Mesendoderm (in vitro differentiated cells): ENCODE measurements around the gene APBB2.

Source experiments
- DNase-seq: peaks from one replicate; pipeline ENCODE4 v3.0.0; 2013
- H2AK5ac ChIP-seq: 2 replicates; pipeline ENCODE4 v1.6.1; 2013; ENCODE audit warnings: low read length, inconsistent platforms
- H2BK120ac ChIP-seq: 2 replicates; pipeline ENCODE4 v1.6.1; 2013; ENCODE audit warnings: low read depth, mild to moderate bottlenecking, low read length, moderate library complexity, mixed read lengths
- H2BK15ac ChIP-seq: replicated peaks from 2 replicates; pipeline ENCODE4 v1.6.1; 2013; ENCODE audit warnings: low read depth, mild to moderate bottlenecking, moderate library complexity
- H2BK5ac ChIP-seq: 2 replicates; pipeline ENCODE4 v1.6.1; 2013; ENCODE audit warnings: low read length, inconsistent platforms
- H3K18ac ChIP-seq: 2 replicates; pipeline ENCODE4 v1.6.1; 2013; ENCODE audit warnings: mild to moderate bottlenecking, low read length, mixed read lengths
- H3K23ac ChIP-seq: one replicate; pipeline ENCODE4 v1.6.1; 2013; ENCODE audit warnings: low read length
- H3K27ac ChIP-seq: 2 replicates; pipeline ENCODE4 v1.5.1; 2013; ENCODE audit warnings: low read depth, mild to moderate bottlenecking, inconsistent platforms, low read length, moderate library complexity
- H3K27me3 ChIP-seq: 2 replicates; pipeline ENCODE4 v1.6.1; 2013; ENCODE audit warnings: low read length, control low read depth, mild to moderate bottlenecking, inconsistent platforms; ENCODE audit not compliant: insufficient read depth, poor library complexity
- H3K36me3 ChIP-seq: 2 replicates; pipeline ENCODE4 v1.6.1; 2013; ENCODE audit warnings: low read length, inconsistent platforms; ENCODE audit not compliant: control insufficient read depth, insufficient read depth
- H3K4ac ChIP-seq: one replicate; pipeline ENCODE4 v1.6.1; 2013; ENCODE audit warnings: low read depth, mild to moderate bottlenecking, low read length, moderate library complexity
- H3K4me1 ChIP-seq: 2 replicates; pipeline ENCODE4 v1.6.1; 2013; ENCODE audit warnings: low read depth, low read length, inconsistent platforms; ENCODE audit not compliant: control insufficient read depth
- H3K4me2 ChIP-seq: 2 replicates; pipeline ENCODE4 v1.6.1; 2013; ENCODE audit warnings: low read length
- H3K4me3 ChIP-seq: 2 replicates; pipeline ENCODE4 v1.5.1; 2013; ENCODE audit warnings: mild to moderate bottlenecking, low read length
- H3K56ac ChIP-seq: one replicate; pipeline ENCODE4 v1.6.1; 2013; ENCODE audit warnings: low read length
- H3K79me1 ChIP-seq: 2 replicates; pipeline ENCODE4 v1.6.1; 2013; ENCODE audit warnings: low read length, inconsistent platforms
- H3K79me2 ChIP-seq: 2 replicates; pipeline ENCODE4 v1.6.1; 2013; ENCODE audit warnings: mild to moderate bottlenecking, low read length; ENCODE audit not compliant: control insufficient read depth, insufficient read depth
- H3K9ac ChIP-seq: 2 replicates; pipeline ENCODE4 v1.6.1; 2013; ENCODE audit warnings: low read length, inconsistent platforms
- H4K5ac ChIP-seq: one replicate; pipeline ENCODE4 v1.6.1; 2013; ENCODE audit warnings: low read length
- H4K8ac ChIP-seq: one replicate; pipeline ENCODE4 v1.6.1; 2013; ENCODE audit warnings: low read depth, mild to moderate bottlenecking, control low read depth, low read length, moderate library complexity
- WGBS: extraction: QIAGEN DNeasy Blood & Tissue Kit; methylation state at CpG from one replicate; pipeline ENCODE4 v1.1.7; 2013; ENCODE audit warnings: low lambda C conversion rate, missing lambda C conversion rate; ENCODE audit not compliant: insufficient coverage; ENCODE audit errors: extremely low coverage; 5-methylcytosine and 5-hydroxymethylcytosine counted together

The APBB2 gene

DNA sequence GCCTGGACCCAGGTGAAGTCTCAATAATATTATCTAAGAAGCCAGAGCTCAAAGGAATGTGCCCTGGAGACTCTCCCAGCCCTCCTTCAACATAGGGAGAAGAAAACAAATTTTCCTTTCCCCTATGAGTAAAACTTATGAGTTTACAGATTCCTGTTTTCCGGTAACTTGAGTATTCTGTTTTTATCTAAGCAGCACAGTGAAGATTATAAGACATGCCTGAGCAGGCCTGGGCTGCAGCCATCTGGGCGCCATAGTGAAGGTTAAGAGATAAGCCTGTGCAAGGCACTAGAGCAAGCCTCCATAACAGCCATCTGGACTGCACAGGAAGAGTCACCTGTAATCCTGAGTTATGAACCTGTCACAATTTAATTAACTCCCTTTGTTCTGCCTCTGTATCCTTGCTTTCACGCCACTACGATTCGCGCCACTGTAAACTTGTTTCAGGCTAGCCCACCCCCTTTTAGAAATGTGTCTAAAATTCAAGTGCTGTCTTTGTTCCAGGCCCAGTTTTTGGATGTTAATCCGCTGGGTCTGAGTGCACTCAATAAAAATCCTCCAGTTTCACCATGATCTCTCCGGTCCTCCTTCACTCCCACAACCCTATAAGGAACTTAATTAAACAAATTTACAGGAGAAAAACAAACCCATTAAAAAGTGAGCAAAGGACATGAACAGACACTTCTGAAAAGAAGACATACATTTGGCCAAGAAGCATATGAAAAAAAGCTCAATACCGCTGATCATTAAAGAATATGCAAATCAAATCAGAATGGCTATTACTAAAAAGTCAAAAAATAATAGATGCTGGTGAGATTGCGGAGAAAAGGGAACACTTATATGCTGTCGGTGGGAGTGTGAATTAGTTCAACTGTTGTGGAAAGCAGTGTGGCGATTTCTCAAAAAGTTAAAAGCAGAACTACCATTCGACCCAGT is 189.5 kb downstream of the APBB2 start:
- peak; percentile 64 for DNase-seq
- no peak overlapping the region for H3K23ac ChIP-seq
- no peak overlapping the region for H3K4me3 ChIP-seq

DNA sequence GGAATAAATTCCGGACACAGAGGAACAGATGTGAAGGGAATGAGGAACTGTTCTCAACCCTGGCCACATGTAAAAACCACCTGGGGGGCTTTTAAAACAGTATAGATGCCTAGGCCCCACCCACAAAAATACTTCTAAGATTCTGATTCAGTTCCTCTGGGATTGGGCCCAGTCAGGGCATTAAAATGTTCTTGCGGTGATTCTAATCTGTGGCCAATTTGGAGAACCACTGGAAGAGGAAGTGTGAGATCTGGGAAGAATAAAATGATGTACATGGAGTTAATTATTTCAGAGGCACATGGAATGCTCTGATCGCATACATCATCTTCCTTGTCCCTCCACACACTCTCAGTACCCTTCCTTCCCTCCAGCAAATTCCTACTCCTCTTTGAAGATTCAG is 192.2 kb downstream of the APBB2 start:
- DNase-seq = no peak
- Histone ChIP-seq H2AK5ac (no peak overlapping the region), H3K23ac (no peak overlapping the region)

More for the DNA sequence above, 189.5 kb downstream of the APBB2 start:
- no peak overlapping the region for H3K9ac ChIP-seq
- no peaks in the 10 kb centered on the region for H3K36me3 ChIP-seq
- H2BK120ac ChIP-seq = no peak overlapping the region
- H2BK15ac ChIP-seq = no peak overlapping the region
- H3K18ac ChIP-seq = no peak overlapping the region
- no peak overlapping the region for H3K56ac ChIP-seq
- no peaks in the 10 kb centered on the region for H3K27me3 ChIP-seq
- no peak overlapping the region for H2AK5ac ChIP-seq
- no peak overlapping the region for H4K5ac ChIP-seq
- no peaks in the 10 kb centered on the region for H3K4me1 ChIP-seq
- H3K27ac ChIP-seq = no peak overlapping the region
- no peaks in the 10 kb centered on the region for H3K79me2 ChIP-seq
- no CpG with 5 or more reads among the region's 13 CpGs for WGBS
- no peak overlapping the region for H3K4me2 ChIP-seq
- no peaks in the 10 kb centered on the region for H3K79me1 ChIP-seq
- H2BK5ac ChIP-seq = no peak overlapping the region
- no peak overlapping the region for H3K4ac ChIP-seq
- no peak overlapping the region for H4K8ac ChIP-seq

DNA sequence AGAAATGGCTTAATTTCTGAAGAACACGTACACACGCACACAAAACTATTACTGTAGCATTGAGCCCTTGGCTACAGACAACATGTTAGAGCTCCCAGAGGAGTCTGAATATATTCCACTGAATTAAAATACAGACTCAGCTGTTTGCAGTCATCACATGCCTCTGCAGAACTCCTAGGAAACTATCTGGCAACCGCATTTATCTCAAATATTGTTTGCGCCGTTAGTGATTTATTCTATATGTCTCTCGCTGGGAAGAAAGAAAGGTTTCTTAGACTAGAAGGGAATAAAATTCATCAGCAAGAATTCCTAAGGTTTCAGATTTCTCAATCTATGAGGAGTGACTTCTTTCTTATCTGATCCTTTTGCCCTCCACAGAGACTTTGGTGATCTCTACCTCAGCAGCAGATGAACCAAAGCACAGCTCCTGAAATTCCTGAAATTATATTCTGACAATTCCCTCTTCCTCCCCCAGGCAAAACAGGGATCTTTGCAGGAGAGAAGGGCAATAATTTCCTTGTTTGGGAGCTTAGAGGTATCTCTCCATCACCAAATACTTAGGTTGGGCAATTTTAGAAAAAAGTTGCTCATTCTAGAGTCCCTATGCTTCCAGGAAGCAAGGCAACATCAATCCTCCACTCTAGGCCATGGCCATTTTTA is 199.2 kb downstream of the APBB2 start:
- Histone ChIP-seq H3K23ac (no peak overlapping the region), H3K4me3 (no peak overlapping the region), H3K18ac (peak overlapping the region; percentile 51), H4K8ac (no peak overlapping the region), H2BK120ac (peak overlapping the region; percentile 45), H2BK15ac (no peak overlapping the region), H2AK5ac (no peak overlapping the region), H2BK5ac (no peak overlapping the region), H3K4me1 (peaks cover 2% of the 10 kb centered on the region), H3K79me1 (no peaks in the 10 kb centered on the region), H3K56ac (no peak overlapping the region), H3K27ac (no peak overlapping the region), H3K36me3 (no peaks in the 10 kb centered on the region), H3K79me2 (no peaks in the 10 kb centered on the region), H4K5ac (no peak overlapping the region), H3K4me2 (no peak overlapping the region), H3K9ac (no peak overlapping the region), H3K4ac (no peak overlapping the region), H3K27me3 (no peaks in the 10 kb centered on the region)
- peak; percentile 56 for DNase-seq
- no CpG with 5 or more reads among the region's 6 CpGs for WGBS

More for the DNA sequence above, 192.2 kb downstream of the APBB2 start:
- no peak overlapping the region for H3K27ac ChIP-seq
- no peaks in the 10 kb centered on the region for H3K36me3 ChIP-seq
- no peak overlapping the region for H4K5ac ChIP-seq
- no peak overlapping the region for H2BK120ac ChIP-seq
- no peak overlapping the region for H3K4me3 ChIP-seq
- no peaks in the 10 kb centered on the region for H3K79me1 ChIP-seq
- no CpG with 5 or more reads among the region's 3 CpGs for WGBS
- no peak overlapping the region for H3K4me2 ChIP-seq
- no peak overlapping the region for H3K18ac ChIP-seq
- H3K79me2 ChIP-seq = no peaks in the 10 kb centered on the region
- no peak overlapping the region for H3K9ac ChIP-seq
- no peak overlapping the region for H2BK5ac ChIP-seq
- no peak overlapping the region for H3K4ac ChIP-seq
- H4K8ac ChIP-seq = no peak overlapping the region
- H2BK15ac ChIP-seq = no peak overlapping the region
- no peak overlapping the region for H3K56ac ChIP-seq
- H3K4me1 ChIP-seq = peaks cover 2% of the 10 kb centered on the region
- no peaks in the 10 kb centered on the region for H3K27me3 ChIP-seq

DNA sequence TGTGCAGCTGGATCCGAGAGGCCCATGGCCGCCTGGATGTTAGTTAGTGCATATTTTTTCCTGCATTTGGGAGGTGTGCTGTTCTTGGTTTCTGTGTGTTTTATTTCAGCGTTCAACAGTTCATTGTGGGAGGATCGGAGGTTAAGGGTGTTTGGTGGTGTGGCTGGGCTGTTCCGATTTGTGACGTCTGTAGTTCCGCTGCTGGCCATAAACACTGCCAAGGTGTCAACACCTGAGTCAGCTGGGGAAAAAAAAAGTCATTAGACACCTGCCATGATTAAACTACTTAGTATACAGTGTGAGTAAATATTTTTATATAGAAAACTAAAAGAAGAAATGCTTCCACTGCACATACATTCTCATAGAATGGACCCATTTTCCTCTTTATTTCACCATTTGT is 200.2 kb downstream of the APBB2 start:
- H3K18ac ChIP-seq = peak overlapping the region; percentile 44
- H2BK5ac ChIP-seq = no peak overlapping the region
- no peak overlapping the region for H3K56ac ChIP-seq
- H2AK5ac ChIP-seq = no peak overlapping the region
- no peak overlapping the region for H4K8ac ChIP-seq
- no peak overlapping the region for H3K9ac ChIP-seq
- no peak overlapping the region for H2BK120ac ChIP-seq
- no peaks in the 10 kb centered on the region for H3K36me3 ChIP-seq
- no peaks in the 10 kb centered on the region for H3K4me1 ChIP-seq
- no peak for DNase-seq
- H3K79me1 ChIP-seq = no peaks in the 10 kb centered on the region
- no peaks in the 10 kb centered on the region for H3K27me3 ChIP-seq
- no peak overlapping the region for H4K5ac ChIP-seq
- H2BK15ac ChIP-seq = no peak overlapping the region
- no peak overlapping the region for H3K27ac ChIP-seq
- H3K23ac ChIP-seq = no peak overlapping the region
- no peak overlapping the region for H3K4me2 ChIP-seq
- no peaks in the 10 kb centered on the region for H3K79me2 ChIP-seq
- H3K4ac ChIP-seq = no peak overlapping the region
- no CpG with 5 or more reads among the region's 7 CpGs for WGBS
- H3K4me3 ChIP-seq = no peak overlapping the region

DNA sequence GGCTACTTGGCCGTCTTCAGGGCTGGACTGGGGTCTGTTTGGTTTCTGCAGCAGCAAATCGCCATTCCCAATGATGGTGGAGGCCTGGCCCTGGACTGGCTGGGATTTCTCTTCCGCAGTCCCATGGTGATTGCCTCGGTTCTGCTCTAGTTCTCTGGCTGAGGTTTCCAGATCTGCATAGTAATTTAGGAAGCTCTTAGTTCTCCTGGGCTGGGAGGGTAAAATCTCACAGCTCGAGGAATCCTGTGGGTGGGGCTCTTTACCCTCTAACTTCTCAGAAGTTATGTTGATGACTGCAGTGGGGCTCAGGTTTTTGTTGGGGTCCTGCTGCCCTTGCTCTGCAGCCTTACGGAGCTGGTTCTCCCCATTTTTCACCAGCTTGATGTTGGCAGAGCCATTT is 200.6 kb downstream of the APBB2 start:
- no peak overlapping the region for H4K8ac ChIP-seq
- H3K4me2 ChIP-seq = no peak overlapping the region
- H3K27ac ChIP-seq = no peak overlapping the region
- H3K4ac ChIP-seq = no peak overlapping the region
- H3K36me3 ChIP-seq = no peaks in the 10 kb centered on the region
- DNase-seq = peak; percentile 60
- no peaks in the 10 kb centered on the region for H3K79me1 ChIP-seq
- H2BK5ac ChIP-seq = no peak overlapping the region
- H2BK120ac ChIP-seq = no peak overlapping the region
- H3K27me3 ChIP-seq = no peaks in the 10 kb centered on the region
- no peaks in the 10 kb centered on the region for H3K79me2 ChIP-seq
- H3K23ac ChIP-seq = no peak overlapping the region
- peak overlapping the region; percentile 50 for H3K56ac ChIP-seq
- no peak overlapping the region for H2BK15ac ChIP-seq
- H2AK5ac ChIP-seq = no peak overlapping the region
- H3K4me1 ChIP-seq = no peaks in the 10 kb centered on the region
- no peak overlapping the region for H3K9ac ChIP-seq
- no CpG with 5 or more reads among the region's 6 CpGs for WGBS
- H3K18ac ChIP-seq = peak overlapping the region; percentile 44
- H4K5ac ChIP-seq = no peak overlapping the region
- H3K4me3 ChIP-seq = no peak overlapping the region
